H9 (cell line): ENCODE measurements around the gene TTYH2. TPM values are rescaled to one million over a fixed set of nuclear protein-coding genes. Genes with fewer than 3 reads are reported as not detected.

Experiments
- DNase-seq: peaks from one replicate; pipeline ENCODE4 v3.0.0-alpha.2; 2017
- H2AFZ ChIP-seq: one replicate; pipeline ENCODE4 v1.6.1; 2013; ENCODE audit warnings: mild to moderate bottlenecking, low read length, control low read depth, moderate library complexity
- H2AK5ac ChIP-seq: 2 replicates; pipeline ENCODE4 v1.6.1; 2013; ENCODE audit warnings: low read length, control low read depth, mixed read lengths; ENCODE audit not compliant: insufficient read length
- H2BK120ac ChIP-seq: one replicate; pipeline ENCODE4 v1.6.1; 2013; ENCODE audit warnings: low read depth, mild to moderate bottlenecking, low read length, control low read depth, inconsistent platforms; ENCODE audit not compliant: poor library complexity, severe bottlenecking
- H2BK12ac ChIP-seq: 2 replicates; pipeline ENCODE4 v1.6.1; 2013; ENCODE audit warnings: low read length, control low read depth, mixed read lengths, low read depth; ENCODE audit not compliant: insufficient read length
- H2BK15ac ChIP-seq: 2 replicates; pipeline ENCODE4 v1.6.1; 2013; ENCODE audit warnings: low read depth, low read length, control low read depth
- H2BK20ac ChIP-seq: one replicate; pipeline ENCODE4 v1.6.1; 2013; ENCODE audit warnings: low read depth, mild to moderate bottlenecking, low read length, control low read depth, inconsistent platforms; ENCODE audit not compliant: poor library complexity, severe bottlenecking
- H2BK5ac ChIP-seq: 2 replicates; pipeline ENCODE4 v1.6.1; 2013; ENCODE audit warnings: low read length, control low read depth, mixed read lengths; ENCODE audit not compliant: insufficient read length
- H3K14ac ChIP-seq: 2 replicates; pipeline ENCODE4 v1.6.1; 2013; ENCODE audit warnings: low read length, control low read depth; ENCODE audit not compliant: insufficient read depth
- H3K18ac ChIP-seq: 2 replicates; pipeline ENCODE4 v1.6.1; 2013; ENCODE audit warnings: low read depth, mild to moderate bottlenecking, mixed read lengths, low read length, control low read depth; ENCODE audit not compliant: insufficient read length
- H3K23ac ChIP-seq: 2 replicates; pipeline ENCODE4 v1.6.1; 2013; ENCODE audit warnings: low read length, control low read depth, mixed read lengths, low read depth; ENCODE audit not compliant: insufficient read length
- H3K23me2 ChIP-seq: 2 replicates; pipeline ENCODE4 v1.6.1; 2013; ENCODE audit warnings: low read depth, mild to moderate bottlenecking, mixed read lengths, low read length, control low read depth; ENCODE audit not compliant: insufficient read length, poor library complexity, severe bottlenecking
- H3K27ac ChIP-seq: 2 replicates; pipeline ENCODE4 v1.5.1; 2013; ENCODE audit warnings: low read length, control low read depth, mixed read lengths, low read depth; ENCODE audit not compliant: insufficient read length
- H3K27me3 ChIP-seq: 2 replicates; pipeline ENCODE4 v1.6.1; 2013; ENCODE audit warnings: low read length, control low read depth, inconsistent platforms; ENCODE audit not compliant: insufficient read depth
- H3K4ac ChIP-seq: 2 replicates; pipeline ENCODE4 v1.6.1; 2013; ENCODE audit warnings: low read depth, mild to moderate bottlenecking, control low read depth, inconsistent platforms, low read length, moderate library complexity
- H3K4me1 ChIP-seq: 2 replicates; pipeline ENCODE4 v1.6.1; 2013; ENCODE audit warnings: low read length, control low read depth, inconsistent platforms; ENCODE audit not compliant: insufficient read depth
- H3K4me2 ChIP-seq: 2 replicates; pipeline ENCODE4 v1.6.1; 2013; ENCODE audit warnings: low read length, control low read depth, mixed read lengths; ENCODE audit not compliant: insufficient read length, insufficient read depth
- H3K56ac ChIP-seq: 2 replicates; pipeline ENCODE4 v1.6.1; 2013; ENCODE audit warnings: low read depth, mild to moderate bottlenecking, mixed read lengths, low read length, control low read depth; ENCODE audit not compliant: insufficient read length
- H3K79me1 ChIP-seq: 2 replicates; pipeline ENCODE4 v1.6.1; 2013; ENCODE audit warnings: low read depth, mild to moderate bottlenecking, moderate library complexity, low read length, control low read depth, inconsistent platforms; ENCODE audit not compliant: insufficient read depth, poor library complexity, severe bottlenecking
- H3K79me2 ChIP-seq: 2 replicates; pipeline ENCODE4 v1.6.1; 2013; ENCODE audit warnings: low read length, control low read depth, inconsistent platforms; ENCODE audit not compliant: insufficient read depth
- H3K9ac ChIP-seq: 2 replicates; pipeline ENCODE4 v1.6.1; 2013; ENCODE audit warnings: low read length, control low read depth, mixed read lengths; ENCODE audit not compliant: insufficient read length; ENCODE audit errors: extremely low read depth
- H3K9me3 ChIP-seq: one replicate; pipeline ENCODE4 v1.6.1; 2013; ENCODE audit warnings: low read depth, low read length, inconsistent platforms; ENCODE audit not compliant: control insufficient read depth
- H3T11ph ChIP-seq: one replicate; pipeline ENCODE4 v1.6.1; 2013; ENCODE audit warnings: mild to moderate bottlenecking, low read length, control low read depth, inconsistent platforms
- H4K20me1 ChIP-seq: one replicate; pipeline ENCODE4 v1.6.1; 2013; ENCODE audit not compliant: control insufficient read depth, insufficient read length, insufficient read depth
- H4K5ac ChIP-seq: 2 replicates; pipeline ENCODE4 v1.6.1; 2013; ENCODE audit warnings: low read depth, mild to moderate bottlenecking, mixed read lengths, low read length, control low read depth; ENCODE audit not compliant: insufficient read length
- H4K8ac ChIP-seq: replicated peaks from 2 replicates; pipeline ENCODE4 v1.6.1; 2013; ENCODE audit warnings: low read length, control low read depth, mixed read lengths, low read depth; ENCODE audit not compliant: insufficient read length
- H4K91ac ChIP-seq: 2 replicates; pipeline ENCODE4 v1.6.1; 2013; ENCODE audit warnings: low read depth, mild to moderate bottlenecking, moderate library complexity, mixed read lengths, low read length, control low read depth; ENCODE audit not compliant: insufficient read length
- H3K27ac Mint-ChIP-seq, 3 experiments: 2 replicates in 2 of 3; 3 replicates in 1 of 3; pipeline ENCODE4 v1.8.0; 2020 to 2021; ENCODE audit warnings: mixed read lengths in 3 of 3, mild to moderate bottlenecking in 1 of 3, moderate library complexity in 1 of 3
- H3K27me3 Mint-ChIP-seq: 2 replicates; pipeline ENCODE4 v1.8.0; 2021; ENCODE audit warnings: low read depth, mild to moderate bottlenecking, moderate library complexity, mixed read lengths
- H3K36me3 Mint-ChIP-seq, 3 experiments: 2 replicates in 2 of 3; 3 replicates in 1 of 3; pipeline ENCODE4 v1.8.0; 2020 to 2021; ENCODE audit warnings: low read depth in 3 of 3, mixed read lengths in 3 of 3; ENCODE audit not compliant: insufficient read depth in 1 of 3
- H3K4me1 Mint-ChIP-seq, 2 experiments: 2 replicates each; pipeline ENCODE4 v1.8.0; 2020; ENCODE audit warnings: mixed read lengths in 2 of 2
- H3K4me3 Mint-ChIP-seq, 2 experiments: 2 replicates in 1 of 2; 3 replicates in 1 of 2; pipeline ENCODE4 v1.8.0; 2020 to 2021; ENCODE audit warnings: mild to moderate bottlenecking in 2 of 2, mixed read lengths in 2 of 2, moderate library complexity in 1 of 2
- H3K9me3 Mint-ChIP-seq, 2 experiments: 2 replicates in 1 of 2; 3 replicates in 1 of 2; pipeline ENCODE4 v1.8.0; 2020; ENCODE audit warnings: mild to moderate bottlenecking in 2 of 2, mixed read lengths in 2 of 2, moderate library complexity in 1 of 2
- WGBS: extraction: QIAGEN DNeasy Blood & Tissue Kit; methylation state at CpG from one replicate; pipeline ENCODE4 v1.1.7; 2013; ENCODE audit warnings: missing lambda C conversion rate, low lambda C conversion rate, mixed read lengths; ENCODE audit not compliant: insufficient read length; ENCODE audit errors: extremely low coverage; 5-methylcytosine and 5-hydroxymethylcytosine counted together
- total RNA-seq: library from RNA; stranded (reverse); gene quantifications from 2 replicates; pipeline ENCODE4 v1.2.1, GENCODE V29; 2021
- TF ChIP-seq, protein P1 (sequence below): fragments of 200-600 bp; sonication (generic); conservative IDR thresholded peaks from 3 replicates; pipeline ENCODE4 v1.8.0; 2021; ENCODE audit warnings: antibody characterized with exemption, mild to moderate bottlenecking

The TTYH2 gene
- total RNA-seq, 1 experiment from 2014 or later, result 1.6 TPM

DNA sequence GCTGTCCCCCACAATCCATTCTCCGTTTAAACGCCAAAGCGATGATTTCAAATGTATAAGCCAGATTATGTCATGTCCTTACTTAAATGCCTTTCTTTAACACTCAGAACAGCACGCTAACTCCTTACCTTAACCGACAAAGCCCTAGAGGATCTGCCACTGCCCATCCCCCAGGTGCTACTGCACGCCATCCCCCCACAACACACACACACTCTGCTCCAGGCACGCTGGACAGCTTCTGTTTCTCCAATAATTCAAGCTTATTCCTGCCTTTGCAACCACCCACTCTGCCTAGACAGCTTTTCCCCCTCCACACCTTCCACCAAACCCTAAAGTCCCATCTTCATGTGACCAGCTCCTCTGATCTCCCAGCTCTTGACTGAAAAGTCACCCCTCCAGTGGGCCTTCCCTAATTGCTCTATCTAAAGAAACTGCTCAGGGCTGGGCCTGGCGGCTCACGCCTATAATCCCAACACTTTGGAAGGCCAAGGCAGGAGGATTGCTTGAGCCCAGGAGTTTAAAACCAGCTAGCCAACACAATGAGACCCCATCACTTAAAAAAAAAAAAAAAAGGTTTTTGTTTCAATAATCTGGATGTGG lies 48.8 kb upstream of the TTYH2 start:
- Mint-ChIP-seq H3K27ac (no peak overlapping the region), H3K27me3 (peaks cover 7% of the 10 kb centered on the region), H3K36me3 (no peaks in the 10 kb centered on the region), H3K4me1 (peaks cover 0 to 6% of the 10 kb centered on the region in 2 experiments; a peak in 1 of 4 replicates), H3K4me3 (no peak overlapping the region), H3K9me3 (peaks cover 2 to 6% of the 10 kb centered on the region in 2 experiments; a peak in 2 of 5 replicates)
- Histone ChIP-seq H2BK20ac (no peak overlapping the region), H4K8ac (no peak overlapping the region), H3K9ac (no peak overlapping the region), H3K23ac (no peak overlapping the region), H3K23me2 (no peaks in the 10 kb centered on the region), H3K79me2 (no peaks in the 10 kb centered on the region), H3K14ac (no peak overlapping the region), H3K4ac (no peak overlapping the region), H3K27ac (no peak overlapping the region), H2BK15ac (no peak overlapping the region), H2AK5ac (no peak overlapping the region), H2AFZ (no peak overlapping the region), H2BK5ac (no peak overlapping the region), H4K5ac (no peak overlapping the region), H3K79me1 (no peaks in the 10 kb centered on the region), H3K4me2 (no peak overlapping the region), H3K9me3 (no peaks in the 10 kb centered on the region), H4K20me1 (no peaks in the 10 kb centered on the region), H3K18ac (no peak overlapping the region), H3K4me1 (no peaks in the 10 kb centered on the region; the same call in 1 of the 2 replicates), H4K91ac (no peak overlapping the region), H2BK120ac (no peak overlapping the region), H3K27me3 (no peaks in the 10 kb centered on the region), H3T11ph (no peak overlapping the region), H3K56ac (no peak overlapping the region), H2BK12ac (no peak overlapping the region)
- TF ChIP-seq, protein P1, sequence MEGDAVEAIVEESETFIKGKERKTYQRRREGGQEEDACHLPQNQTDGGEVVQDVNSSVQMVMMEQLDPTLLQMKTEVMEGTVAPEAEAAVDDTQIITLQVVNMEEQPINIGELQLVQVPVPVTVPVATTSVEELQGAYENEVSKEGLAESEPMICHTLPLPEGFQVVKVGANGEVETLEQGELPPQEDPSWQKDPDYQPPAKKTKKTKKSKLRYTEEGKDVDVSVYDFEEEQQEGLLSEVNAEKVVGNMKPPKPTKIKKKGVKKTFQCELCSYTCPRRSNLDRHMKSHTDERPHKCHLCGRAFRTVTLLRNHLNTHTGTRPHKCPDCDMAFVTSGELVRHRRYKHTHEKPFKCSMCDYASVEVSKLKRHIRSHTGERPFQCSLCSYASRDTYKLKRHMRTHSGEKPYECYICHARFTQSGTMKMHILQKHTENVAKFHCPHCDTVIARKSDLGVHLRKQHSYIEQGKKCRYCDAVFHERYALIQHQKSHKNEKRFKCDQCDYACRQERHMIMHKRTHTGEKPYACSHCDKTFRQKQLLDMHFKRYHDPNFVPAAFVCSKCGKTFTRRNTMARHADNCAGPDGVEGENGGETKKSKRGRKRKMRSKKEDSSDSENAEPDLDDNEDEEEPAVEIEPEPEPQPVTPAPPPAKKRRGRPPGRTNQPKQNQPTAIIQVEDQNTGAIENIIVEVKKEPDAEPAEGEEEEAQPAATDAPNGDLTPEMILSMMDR, result no peak
- DNase-seq, result peak; percentile 17
- WGBS, result no CpG with 5 or more reads among the region's 9 CpGs
